GM19193 (cell line): ENCODE results near the gene SPAG7.

Experiments used
- POLR2A ChIP-seq: IDR thresholded peaks from 4 replicates; pipeline ENCODE4 v1.6.1; 2011; ENCODE audit not compliant: insufficient read depth, insufficient read length; ENCODE audit errors: extremely low read depth

The SPAG7 gene

GRCh38 chr17:4967539-4968485 is at the start of gene SPAG7:
TSS of gene SPAG7 (minus strand) at chr17:4967817. CDS start at chr17:4967804, 13 bp downstream.
- TF ChIP-seq POLR2A = peak; percentile 85

- TF ChIP-seq POLR2A = no peak
Observed at GRCh38 chr17:5014357-5014756, 46.7 kb upstream of the SPAG7 start.

- TF ChIP-seq POLR2A = no peak
Observed at GRCh38 chr17:5011928-5012327, 44.3 kb upstream of the SPAG7 start.

- TF ChIP-seq POLR2A = no peak
Observed at GRCh38 chr17:5003214-5003867, 35.7 kb upstream of the SPAG7 start.

GRCh38 chr17:5002121-5002788 is 34.6 kb upstream of the SPAG7 start:
- TF ChIP-seq POLR2A = no peak

GRCh38 chr17:5000237-5000639 is 32.6 kb upstream of the SPAG7 start:
- TF ChIP-seq POLR2A = no peak

GRCh38 chr17:4999430-5000093 is 31.9 kb upstream of the SPAG7 start:
- no peak for TF ChIP-seq POLR2A

GRCh38 chr17:4998732-4999429 is 31.3 kb upstream of the SPAG7 start:
- peak; percentile 44 for TF ChIP-seq POLR2A

- TF ChIP-seq POLR2A = no peak
Observed at GRCh38 chr17:4998027-4998731, 30.6 kb upstream of the SPAG7 start.

GRCh38 chr17:4997302-4998026 is 29.8 kb upstream of the SPAG7 start, which contains the start of the genes INCA1 and KIF1C:
TSS of gene INCA1 (minus strand) at chr17:4997522. CDS start at chr17:4994437, 3,085 bp downstream.
TSS of gene KIF1C (plus strand) at chr17:4997950. CDS start at chr17:5000247, 2,297 bp downstream.
- TF ChIP-seq POLR2A = peak; percentile 57

GRCh38 chr17:4994081-4994595 is 26.5 kb upstream of the SPAG7 start:
- TF ChIP-seq POLR2A = no peak

GRCh38 chr17:4987767-4988567 is 20.4 kb upstream of the SPAG7 start:
- TF ChIP-seq POLR2A = no peak
